ENCODE results near the gene IFI16.

IFI16 gene

GRCh38 chr1:159056069-159056698, 46.5 kb downstream of the IFI16 start:
- POLR2A ChIA-PET = no interaction called here
- CTCF ChIA-PET = no interaction called here
- no peak for TF ChIP-seq ELF4 (IDR thresholded peaks at IDR 0.05)
- TF ChIP-seq L3MBTL2 (conservative IDR thresholded peaks at IDR 0.05) = no peak
- no peak for TF ChIP-seq LEF1 (IDR thresholded peaks at IDR 0.05; ENCODE audit: borderline replicate concordance)
- no peak for TF ChIP-seq ARNT (IDR thresholded peaks at IDR 0.05)
- no peak for TF ChIP-seq ZNF384 (IDR thresholded peaks at IDR 0.05)
- TF ChIP-seq BHLHE40 (IDR thresholded peaks at IDR 0.05; ENCODE audit: borderline replicate concordance) = no peak
- no peak for TF ChIP-seq SP1 (IDR thresholded peaks at IDR 0.05)
- DNase-seq (ENCODE audit: extremely low spot score) = no peak

DNA sequence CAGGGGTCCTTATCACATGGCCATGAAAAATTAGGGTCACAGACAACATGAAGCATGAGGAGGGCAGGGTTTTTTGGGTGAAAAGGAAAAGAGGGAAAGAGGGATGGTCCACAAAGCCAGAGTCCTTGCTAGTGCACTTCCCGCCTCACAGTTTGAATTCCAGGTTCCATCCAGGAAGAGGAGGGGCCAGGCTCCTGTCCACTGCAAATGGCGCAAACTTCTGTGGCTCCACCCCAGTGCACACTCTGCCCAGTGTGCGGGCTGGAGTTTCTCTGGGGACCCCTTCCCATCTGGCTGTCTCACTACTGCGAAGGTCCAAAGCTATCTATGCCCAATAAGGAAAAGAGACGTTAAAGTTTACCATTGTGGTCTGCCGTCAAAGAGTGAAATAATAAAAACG, 49.0 kb downstream of the IFI16 start:
- no peak for DNase-seq (ENCODE audit: extremely low spot score)
- POLR2A ChIA-PET = no interaction called here
- CTCF ChIA-PET = no interaction called here
- TF ChIP-seq FOXM1 (IDR thresholded peaks at IDR 0.05; ENCODE audit: borderline replicate concordance) (no peak), BHLHE40 (IDR thresholded peaks at IDR 0.05; ENCODE audit: borderline replicate concordance) (no peak), FOXA1 (IDR thresholded peaks at IDR 0.05) (no peak), HDGF (IDR thresholded peaks at IDR 0.05; ENCODE audit: borderline replicate concordance) (no peak), ZNF384 (IDR thresholded peaks at IDR 0.05) (no peak), L3MBTL2 (conservative IDR thresholded peaks at IDR 0.05) (no peak), SUZ12 (IDR thresholded peaks at IDR 0.05) (no peak), SP1 (IDR thresholded peaks at IDR 0.05) (no peak), NFRKB (IDR thresholded peaks at IDR 0.05) (no peak), FOXK2 (IDR thresholded peaks at IDR 0.05) (no peak), PKNOX1 (IDR thresholded peaks at IDR 0.05) (no peak), CTBP1 (IDR thresholded peaks at IDR 0.05; ENCODE audit: borderline replicate concordance) (no peak), LEF1 (IDR thresholded peaks at IDR 0.05; ENCODE audit: borderline replicate concordance) (no peak), ELF4 (IDR thresholded peaks at IDR 0.05) (no peak), ARNT (IDR thresholded peaks at IDR 0.05) (no peak), TARDBP (IDR thresholded peaks at IDR 0.05) (no peak)

DNA sequence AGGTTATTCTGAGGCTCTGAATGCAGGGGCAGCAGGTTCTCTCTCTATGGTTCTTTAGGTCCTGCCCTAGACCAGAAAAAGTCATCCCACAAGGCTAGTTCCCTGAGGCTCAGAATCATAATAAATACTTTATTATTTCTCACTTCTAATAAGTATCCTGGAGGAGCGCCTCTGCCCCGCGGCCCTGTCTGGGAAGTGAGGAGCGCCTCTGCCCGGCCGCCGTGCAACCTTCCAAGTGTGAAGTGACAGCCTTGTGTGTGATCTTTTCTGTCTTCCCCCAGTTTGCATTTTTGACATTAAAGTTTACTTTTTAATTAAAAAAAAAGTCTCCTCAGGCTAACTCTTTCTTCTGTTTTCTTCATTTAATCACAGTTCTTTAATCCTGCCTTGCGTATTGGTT, 55.4 kb downstream of the IFI16 start:
- TF ChIP-seq SP1 (IDR thresholded peaks at IDR 0.05) (no peak), BHLHE40 (IDR thresholded peaks at IDR 0.05; ENCODE audit: borderline replicate concordance) (no peak), HDGF (IDR thresholded peaks at IDR 0.05; ENCODE audit: borderline replicate concordance) (no peak), SUZ12 (IDR thresholded peaks at IDR 0.05) (no peak), ZNF384 (IDR thresholded peaks at IDR 0.05) (no peak), ARNT (IDR thresholded peaks at IDR 0.05) (no peak), FOXA1 (IDR thresholded peaks at IDR 0.05) (no peak)
- CTCF ChIA-PET = no interaction called here
- POLR2A ChIA-PET = no interaction called here

DNA sequence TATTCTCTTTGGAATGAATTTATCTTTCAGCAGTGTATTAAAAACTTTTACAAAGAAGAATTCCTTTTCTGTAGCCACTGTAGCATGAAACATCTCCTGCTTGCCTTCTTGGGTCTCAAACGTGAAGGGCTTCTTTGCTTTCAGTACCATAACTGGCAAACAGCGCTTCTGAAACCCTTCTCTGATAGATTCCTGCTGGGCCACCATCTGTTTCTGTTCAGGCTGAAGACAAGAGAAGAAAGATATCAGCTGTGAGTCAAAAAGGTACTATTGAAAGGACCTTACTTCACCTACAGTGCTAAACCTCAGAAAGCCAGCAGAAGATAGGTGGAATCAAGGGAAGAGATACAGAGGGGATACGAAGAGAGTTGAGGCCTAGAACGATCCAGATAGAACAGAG, 56.4 kb downstream of the IFI16 start:
- TF ChIP-seq FOXA1 (IDR thresholded peaks at IDR 0.05) = no peak
- TF ChIP-seq NFRKB (IDR thresholded peaks at IDR 0.05) = no peak
- TF ChIP-seq SP1 (IDR thresholded peaks at IDR 0.05) = no peak
- no peak for TF ChIP-seq TARDBP (IDR thresholded peaks at IDR 0.05)
- TF ChIP-seq SUZ12 (IDR thresholded peaks at IDR 0.05) = no peak
- TF ChIP-seq LEF1 (IDR thresholded peaks at IDR 0.05; ENCODE audit: borderline replicate concordance) = no peak
- TF ChIP-seq HDGF (IDR thresholded peaks at IDR 0.05; ENCODE audit: borderline replicate concordance) = no peak
- no peak for TF ChIP-seq FOXM1 (IDR thresholded peaks at IDR 0.05; ENCODE audit: borderline replicate concordance)
- no peak for TF ChIP-seq ARNT (IDR thresholded peaks at IDR 0.05)
- TF ChIP-seq ZNF384 (IDR thresholded peaks at IDR 0.05) = no peak
- TF ChIP-seq L3MBTL2 (conservative IDR thresholded peaks at IDR 0.05) = no peak
- no peak for TF ChIP-seq CTBP1 (IDR thresholded peaks at IDR 0.05; ENCODE audit: borderline replicate concordance)
- no peak for TF ChIP-seq BHLHE40 (IDR thresholded peaks at IDR 0.05; ENCODE audit: borderline replicate concordance)
- TF ChIP-seq ELF4 (IDR thresholded peaks at IDR 0.05) = no peak
- ChIA-PET CTCF (no interaction called here), POLR2A (no interaction called here)
- no peak for DNase-seq (ENCODE audit: extremely low spot score)

More for the DNA sequence above, 55.4 kb downstream of the IFI16 start:
- no peak for DNase-seq (ENCODE audit: extremely low spot score)

GRCh38 chr1:159067699-159068621, 58.3 kb downstream of the IFI16 start:
- no peak for DNase-seq (ENCODE audit: extremely low spot score)
- no peak for TF ChIP-seq FOXK2 (IDR thresholded peaks at IDR 0.05)
- TF ChIP-seq BHLHE40 (IDR thresholded peaks at IDR 0.05; ENCODE audit: borderline replicate concordance) = no peak
- no peak for TF ChIP-seq SUZ12 (IDR thresholded peaks at IDR 0.05)
- TF ChIP-seq SP1 (IDR thresholded peaks at IDR 0.05) = no peak
- TF ChIP-seq ARNT (IDR thresholded peaks at IDR 0.05) = no peak
- TF ChIP-seq ELF4 (IDR thresholded peaks at IDR 0.05) = no peak
- TF ChIP-seq TARDBP (IDR thresholded peaks at IDR 0.05) = no peak
- TF ChIP-seq FOXM1 (IDR thresholded peaks at IDR 0.05; ENCODE audit: borderline replicate concordance) = no peak
- no peak for TF ChIP-seq ZNF384 (IDR thresholded peaks at IDR 0.05)
- no peak for TF ChIP-seq FOXA1 (IDR thresholded peaks at IDR 0.05)
- no peak for TF ChIP-seq L3MBTL2 (conservative IDR thresholded peaks at IDR 0.05)
- no peak for TF ChIP-seq NFRKB (IDR thresholded peaks at IDR 0.05)
- no peak for TF ChIP-seq LEF1 (IDR thresholded peaks at IDR 0.05; ENCODE audit: borderline replicate concordance)
- no peak for TF ChIP-seq PKNOX1 (IDR thresholded peaks at IDR 0.05)
- ChIA-PET CTCF (no interaction called here), POLR2A (no interaction called here)

GRCh38 chr1:159068886-159069285, 59.2 kb downstream of the IFI16 start:
- ChIA-PET POLR2A (no interaction called here), CTCF (no interaction called here)
- TF ChIP-seq FOXA1 (IDR thresholded peaks at IDR 0.05) = no peak
- no peak for TF ChIP-seq HDGF (IDR thresholded peaks at IDR 0.05; ENCODE audit: borderline replicate concordance)
- TF ChIP-seq ZNF384 (IDR thresholded peaks at IDR 0.05) = no peak
- TF ChIP-seq SUZ12 (IDR thresholded peaks at IDR 0.05) = no peak
- TF ChIP-seq BHLHE40 (IDR thresholded peaks at IDR 0.05; ENCODE audit: borderline replicate concordance) = no peak
- TF ChIP-seq FOXM1 (IDR thresholded peaks at IDR 0.05; ENCODE audit: borderline replicate concordance) = no peak
- TF ChIP-seq PKNOX1 (IDR thresholded peaks at IDR 0.05) = no peak
- no peak for TF ChIP-seq FOXK2 (IDR thresholded peaks at IDR 0.05)
- TF ChIP-seq ARNT (IDR thresholded peaks at IDR 0.05) = no peak
- no peak for TF ChIP-seq TARDBP (IDR thresholded peaks at IDR 0.05)
- no peak for TF ChIP-seq ELF4 (IDR thresholded peaks at IDR 0.05)
- no peak for TF ChIP-seq L3MBTL2 (conservative IDR thresholded peaks at IDR 0.05)
- DNase-seq (ENCODE audit: extremely low spot score) = no peak

Measured in HEK293T (cell line).